ENCODE results near the gene SLC22A4. TPM values are rescaled to one million over a fixed set of nuclear protein-coding genes. Genes with fewer than 3 reads are reported as not detected.

SLC22A4 gene
- total and polyA plus RNA-seq, 2 of the 8 experiments (the other 6 are each of a cell fraction or from before 2014, with no cell fraction given), result 0.45 to 0.60 TPM

DNA sequence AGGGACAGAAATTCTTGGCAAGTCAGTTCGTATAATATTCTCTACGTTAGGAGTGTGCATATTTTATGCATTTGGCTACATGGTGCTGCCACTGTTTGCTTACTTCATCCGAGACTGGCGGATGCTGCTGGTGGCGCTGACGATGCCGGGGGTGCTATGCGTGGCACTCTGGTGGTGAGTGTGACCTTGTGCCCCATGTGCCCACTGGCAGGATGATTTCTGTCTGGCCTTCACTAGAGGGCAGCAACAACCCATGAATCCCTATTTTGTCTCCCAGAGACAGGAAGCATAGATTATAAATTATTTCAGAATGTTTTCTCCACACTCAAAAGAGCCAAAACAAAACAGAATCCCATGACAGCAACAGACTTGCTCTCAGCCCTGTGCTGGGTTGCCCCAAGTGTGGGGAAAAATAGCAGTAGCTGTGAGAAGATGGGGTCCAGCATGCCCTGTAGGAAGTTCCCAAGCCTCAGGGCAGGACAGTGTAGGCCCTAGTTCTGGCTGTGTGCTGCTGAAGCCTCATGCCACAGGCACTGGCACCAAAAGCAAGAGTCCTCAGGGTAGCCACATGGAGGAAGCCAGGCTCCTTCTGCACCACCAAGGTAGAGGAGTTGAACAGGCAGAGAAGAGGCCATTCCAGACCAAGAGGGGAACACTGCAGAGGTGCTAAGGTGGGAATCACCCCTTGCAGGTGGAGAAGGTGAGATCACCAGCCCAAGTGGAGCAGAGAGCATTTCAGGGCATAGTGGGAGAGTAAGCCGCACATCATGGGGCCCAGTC is 91.3 kb downstream of the SLC22A4 start:
- Histone ChIP-seq H2AK5ac (ENCODE audit: low read depth, low read length) (no peak overlapping the region), H3K27ac (ENCODE audit: low read depth, low read length) (no peak overlapping the region), H3K4me3 (ENCODE audit: extremely low read depth in 1 of 4, insufficient read depth in 2 of 4, low read depth in 3 of 4, low read length in 4 of 4) (no peak overlapping the region), H3K27me3 (replicated peaks in 1 of 4; ENCODE audit: control insufficient read depth in 3 of 4, extremely low read depth in 1 of 4, insufficient read depth in 3 of 4, low read length in 3 of 4) (no peaks in the 10 kb centered on the region), H3K4me1 (replicated peaks in 1 of 4; ENCODE audit: control insufficient read depth in 3 of 4, insufficient read depth in 4 of 4, low read length in 3 of 4) (peaks cover 0 to 9% (median 3%) of the 10 kb centered on the region in 4 experiments; a peak in 4 of 7 replicates), H2BK120ac (replicated peaks; ENCODE audit: low read depth, low read length) (no peak overlapping the region), H4K20me1 (replicated peaks in 1 of 2; ENCODE audit: control insufficient read depth in 1 of 2, insufficient read depth in 2 of 2, low read length in 2 of 2) (peaks cover 0 to 3% of the 10 kb centered on the region in 2 experiments), H4K91ac (replicated peaks; ENCODE audit: insufficient read length, low read length) (peak overlapping the region; percentile 58), H2BK20ac (ENCODE audit: low read length) (no peak overlapping the region), H3K9me3 (ENCODE audit: insufficient read depth in 2 of 2, low read depth in 1 of 2, low read length in 1 of 2) (no peaks in the 10 kb centered on the region), H3K23me2 (ENCODE audit: low read depth, low read length) (no peaks in the 10 kb centered on the region), H3K23ac (ENCODE audit: insufficient read length) (no peak overlapping the region), H3K4me2 (ENCODE audit: insufficient read depth in 1 of 2, low read depth in 2 of 2, low read length in 2 of 2) (no peak overlapping the region), H3K9ac (replicated peaks in 1 of 4; ENCODE audit: extremely low read depth in 1 of 4, low read depth in 3 of 4, low read length in 3 of 4) (no peak overlapping the region), H2AFZ (ENCODE audit: low read length) (no peak overlapping the region), H2BK12ac (ENCODE audit: low read depth, low read length) (peak overlapping the region; percentile 50; the same call in 1 of the 2 replicates), H2BK15ac (ENCODE audit: low read length) (no peak overlapping the region), H3K79me1 (ENCODE audit: low read depth, low read length) (no peaks in the 10 kb centered on the region), H3K14ac (ENCODE audit: insufficient read length) (no peak overlapping the region), H4K5ac (ENCODE audit: insufficient read length, low read depth, low read length) (no peak overlapping the region), H3K36me3 (ENCODE audit: control insufficient read depth in 2 of 4, insufficient read depth in 4 of 4, low read length in 3 of 4) (no peaks in the 10 kb centered on the region), H4K8ac (ENCODE audit: extremely low read depth, insufficient read depth, low read length) (0 out of 2 replicates have a peak overlapping the region, but pooled peaks have one; percentile 14), H2BK5ac (ENCODE audit: low read depth, low read length) (0 out of 2 replicates have a peak overlapping the region, but pooled peaks have one; percentile 44), H3K56ac (replicated peaks; ENCODE audit: insufficient read length, low read depth, low read length) (no peak overlapping the region), H3K18ac (ENCODE audit: extremely low read depth, low read length) (no peak overlapping the region), H3K4ac (replicated peaks; ENCODE audit: insufficient read length, low read depth, low read length) (no peak overlapping the region), H3K79me2 (ENCODE audit: control insufficient read depth in 1 of 2, insufficient read depth in 2 of 2, low read length in 2 of 2) (no peaks in the 10 kb centered on the region)
- WGBS, 2 experiments (ENCODE audit: extremely low coverage in 1 of 2, insufficient coverage in 1 of 2, insufficient read length in 1 of 2, insufficient replicate concordance in 2 of 2, low coverage in 1 of 2, low lambda C conversion rate in 2 of 2, missing lambda C conversion rate in 1 of 2), result 84% methylated on average over 9 of the region's 9 CpGs; no CpG with 5 or more reads in 1 of the 2 experiments
- POLR2A ChIA-PET (ENCODE audit: partially characterized antibody), result no interaction called here
- CTCF ChIA-PET (ENCODE audit: partially characterized antibody), result interaction anchor here (1.0 to 16.4 kb wide), 19 partner anchors 10 to 572 kb away, joined by 3 to 353 read pairs (median 8); partner anchors contain the start of gene IRF1
- DNase-seq (ENCODE audit: low read depth in 1 of 2, low spot score in 2 of 2) (peak in 1 of 2 experiments; percentile 59), FAIRE-seq (no peak)
- TF ChIP-seq NRF1 (IDR thresholded peaks at IDR 0.05; ENCODE audit: low read depth, low read length) (no peak), GTF2F1 (IDR thresholded peaks at IDR 0.05; ENCODE audit: borderline replicate concordance, low read depth, low read length) (no peak), BACH1 (IDR thresholded peaks at IDR 0.05; ENCODE audit: low read length) (no peak), RAD21 (IDR thresholded peaks at IDR 0.05 in 1 of 2, conservative IDR thresholded peaks at IDR 0.05 in 1 of 2; ENCODE audit: low read depth in 2 of 2, low read length in 2 of 2) (peak; percentile 79), KDM1A (IDR thresholded peaks at IDR 0.05; ENCODE audit: borderline replicate concordance, low read length) (no peak), NANOG (IDR thresholded peaks at IDR 0.05; ENCODE audit: insufficient read depth, low read depth, low read length, poor library complexity, severe bottlenecking) (no peak), FOSL1 (IDR thresholded peaks at IDR 0.05; ENCODE audit: insufficient read depth, low read depth, low read length) (no peak), SIX5 (IDR thresholded peaks at IDR 0.05; ENCODE audit: low read depth, low read length) (no peak), MAX (IDR thresholded peaks at IDR 0.05) (0 out of 2 replicates have a peak, but pooled peaks have one; percentile 43), YY1 (IDR thresholded peaks at IDR 0.05; ENCODE audit: low read depth, low read length) (0 out of 2 replicates have a peak, but pooled peaks have one; percentile 11), HDAC2 (IDR thresholded peaks at IDR 0.05; ENCODE audit: borderline replicate concordance in 1 of 2, low read depth in 2 of 2, low read length in 2 of 2) (no peak)

Measured in H1 (cell line).